GM04504 (cell line): ENCODE measurements around the gene ZSCAN29.

Source experiments
- DNase-seq: peaks from one replicate; pipeline ENCODE4 v3.0.0-alpha.2; 2012; ENCODE audit warnings: low read depth

The ZSCAN29 gene

GRCh38 chr15:43347114-43347513 is 23.7 kb downstream of the ZSCAN29 start:
- no peak for DNase-seq

- DNase-seq = no peak
Measured at GRCh38 chr15:43346305-43346704, 24.5 kb downstream of the ZSCAN29 start.

- DNase-seq = no peak
Measured at GRCh38 chr15:43330780-43331087, 40.1 kb downstream of the ZSCAN29 start.

- peak; percentile 85 for DNase-seq
Measured at GRCh38 chr15:43329960-43330779, 40.7 kb downstream of the ZSCAN29 start, which contains the start of gene LCMT2. Gene LCMT2 (minus strand): TSS chr15:43330573. CDS start chr15:43330489, 84 bp downstream.

GRCh38 chr15:43329217-43329959 is 41.5 kb downstream of the ZSCAN29 start:
- no peak for DNase-seq

- DNase-seq = no peak
Measured at GRCh38 chr15:43325039-43325684, 45.7 kb downstream of the ZSCAN29 start.

- no peak for DNase-seq
Measured at GRCh38 chr15:43318990-43319771, 51.7 kb downstream of the ZSCAN29 start.

- no peak for DNase-seq
Measured at GRCh38 chr15:43317566-43318184, 53.2 kb downstream of the ZSCAN29 start.

GRCh38 chr15:43316971-43317346 is 53.9 kb downstream of the ZSCAN29 start:
- DNase-seq = no peak

GRCh38 chr15:43316016-43316970 is 54.5 kb downstream of the ZSCAN29 start:
- no peak for DNase-seq

- DNase-seq = no peak
Measured at GRCh38 chr15:43314171-43314570, 56.7 kb downstream of the ZSCAN29 start.

- DNase-seq = no peak
Measured at GRCh38 chr15:43312378-43312777, 58.5 kb downstream of the ZSCAN29 start.
